ENCODE data around the gene SLC37A3. TPM values are rescaled to one million over a fixed set of nuclear protein-coding genes. Genes with fewer than 3 reads are reported as not detected.

The SLC37A3 gene
- total and polyA plus RNA-seq, 2 donors from 2014 or later: 19.5 to 50.3 TPM

GRCh38 chr7:140284062-140284461, 114.3 kb downstream of the SLC37A3 start:
- no peak for TF ChIP-seq CTCF (IDR thresholded peaks at IDR 0.05; ENCODE audit: borderline replicate concordance, extremely low read depth, insufficient read depth)
- H3K27ac ChIP-seq (ENCODE audit: low read depth in 2 of 2, low read length in 2 of 2): no peak overlapping the region
- DNase-seq: no peak

More at GRCh38 chr7:140284062-140284461, 114.3 kb downstream of the SLC37A3 start:
- intact Hi-C loops (cut with DNase I): no loop called here
- Histone ChIP-seq H3K9ac (ENCODE audit: low read length in 3 of 3) (no peak overlapping the region), H3K4me1 (ENCODE audit: control insufficient read depth in 2 of 3, insufficient read depth in 2 of 3, low read depth in 1 of 3, low read length in 3 of 3) (no peaks in the 10 kb centered on the region), H3K27me3 (ENCODE audit: control insufficient read depth, insufficient read depth, low read length) (no peaks in the 10 kb centered on the region), H3K4me3 (ENCODE audit: low read length in 3 of 3) (no peak overlapping the region), H3K9me3 (ENCODE audit: control insufficient read depth in 2 of 3, insufficient read depth in 1 of 3, low read length in 3 of 3) (peaks cover 0 to 4% (median 0%) of the 10 kb centered on the region in 3 donors), H3K36me3 (ENCODE audit: control insufficient read depth in 2 of 3, insufficient read depth in 3 of 3, low read length in 3 of 3) (no peaks in the 10 kb centered on the region)
- no peak for FAIRE-seq

Other genes starting within 250 kb of the SLC37A3 start
- gene KDM7A, start 221.5 kb downstream of the SLC37A3 start, total RNA-seq: 14.2 TPM
- 2.2 TPM for gene KDM7A, start 221.5 kb downstream of the SLC37A3 start, polyA plus RNA-seq (ENCODE audit: insufficient read depth, low read depth, low replicate concordance)
- gene RAB19, start 5.5 kb upstream of the SLC37A3 start, total RNA-seq: 11.5 TPM
- 0.82 TPM for gene RAB19, start 5.5 kb upstream of the SLC37A3 start, polyA plus RNA-seq (ENCODE audit: insufficient read depth, low read depth, low replicate concordance)
- gene MKRN1, start 81.0 kb upstream of the SLC37A3 start, total RNA-seq: 106 TPM
- gene MKRN1, start 81.0 kb upstream of the SLC37A3 start, polyA plus RNA-seq (ENCODE audit: insufficient read depth, low read depth, low replicate concordance): 48.8 TPM
- 18.0 TPM for gene DENND2A, start 242.3 kb upstream of the SLC37A3 start, total RNA-seq
- 6.5 TPM for gene DENND2A, start 242.3 kb upstream of the SLC37A3 start, polyA plus RNA-seq (ENCODE audit: insufficient read depth, low read depth, low replicate concordance)